Left colon (tissue), 2 donors: ENCODE data around the gene SHOC1. TPM values are rescaled to one million over a fixed set of nuclear protein-coding genes. Genes with fewer than 3 reads are reported as not detected.
"Not testable (repeated sequence)": the region's sequence is repeated elsewhere in the genome, so short reads cannot be mapped to it uniquely, and the experiment has no call there.

Experiments
- ATAC-seq: fragments of 200-7000 bp; cut with Tn5 transposase; one replicate; pipeline ENCODE4 v1.9.1; 2020; ENCODE audit warnings: mild to moderate bottlenecking, moderate library complexity
- DNase-seq, 2 donors: peaks; one replicate each; pipeline ENCODE4 v3.0.0-alpha.2; 2020
- intact Hi-C, 2 donors: fragments of 100-400 bp; cut with DNase I in 1 of 2; cut with micrococcal nuclease in 1 of 2; formaldehyde crosslinking; loops; one replicate each; pipeline versions ENCODE4 v1.11.2 to v1.14.0; 2022; cut with DNase I, micrococcal nuclease
- total RNA-seq, 2 donors: library from RNA; stranded (reverse); fragmentation: NEBNext Ultra II Directional; extraction: Animal tissue kit (Norgen Biotek cat#: 25700); gene quantifications; one replicate each; pipeline ENCODE4 v1.2.1, GENCODE V29; 2021
- donor health status: DM: no; HTN: no; CAD: no.
- donor health status: DM: yes; HTN: yes; CAD: no.

The SHOC1 gene
- total RNA-seq, 2 donors from 2014 or later: not detected

DNA sequence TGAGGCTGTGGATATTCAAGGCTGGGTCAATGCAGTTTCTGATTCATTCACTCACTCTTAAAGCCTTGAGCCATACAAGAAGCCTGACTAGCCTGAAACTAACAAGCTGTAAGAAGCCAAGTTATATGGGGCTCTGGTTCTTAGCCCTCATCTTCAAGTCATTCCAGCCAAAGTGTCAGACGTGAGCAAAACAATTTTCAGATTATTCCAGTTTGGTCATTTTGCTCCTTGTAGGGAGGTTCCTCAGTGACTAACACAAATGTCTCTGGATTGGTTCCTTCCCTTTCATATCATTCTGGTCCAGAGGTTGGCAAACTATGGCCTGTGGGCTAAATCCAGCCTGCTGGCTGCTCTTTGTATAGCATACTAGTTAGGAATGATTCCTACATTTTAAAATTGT, 12.5 kb upstream of the SHOC1 start:
- ATAC-seq: no peak
- DNase-seq: no peak
- intact Hi-C loops: no loop called here

- intact Hi-C loops: no loop called here
- DNase-seq (no peak), ATAC-seq (no peak)
Measured at GRCh38 chr9:111806259-111806658, 11.5 kb upstream of the SHOC1 start.

DNA sequence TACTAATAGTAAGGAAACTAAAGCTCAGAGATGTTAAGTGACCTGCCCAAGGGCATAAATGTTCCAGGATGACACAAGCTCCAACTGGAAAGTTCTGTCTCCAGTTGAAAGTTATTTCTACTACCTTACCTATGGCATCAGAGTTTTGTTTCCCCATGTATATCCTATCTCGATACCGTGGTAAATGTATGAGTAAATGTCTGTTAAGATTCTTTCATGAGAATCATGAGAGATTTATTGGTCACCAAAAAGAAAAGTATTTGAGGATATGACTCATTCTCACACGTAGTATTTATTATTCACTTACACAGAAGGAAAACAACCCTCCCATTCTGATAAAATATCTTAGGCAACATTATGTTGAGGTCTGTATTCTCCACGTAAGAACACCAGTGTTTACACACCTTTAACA, 11.1 kb upstream of the SHOC1 start:
- peak; percentile 23 for ATAC-seq
- intact Hi-C loops: no loop called here
- no peak for DNase-seq

DNA sequence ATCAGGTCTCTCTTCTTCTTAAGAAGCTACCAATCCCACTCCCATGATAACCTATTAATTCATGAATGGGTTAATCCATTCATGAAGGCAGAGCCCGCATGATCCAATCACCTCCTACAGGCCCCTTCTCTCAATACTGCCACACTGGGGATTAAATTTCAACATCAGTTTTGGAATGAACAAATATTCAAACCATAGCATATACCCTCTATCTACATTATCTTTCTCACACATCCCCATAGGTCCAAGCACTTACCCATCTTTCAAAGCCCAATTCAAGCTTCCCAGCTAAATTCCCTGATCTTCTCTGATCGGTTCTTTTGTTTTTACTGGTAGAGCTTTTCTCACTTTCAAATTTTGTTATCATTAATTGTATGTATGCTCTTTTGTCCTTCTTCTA, 10.5 kb upstream of the SHOC1 start:
- ATAC-seq: no peak
- intact Hi-C loops: no loop called here
- DNase-seq: no peak

- DNase-seq: no peak
- no peak for ATAC-seq
- intact Hi-C loops: no loop called here
Measured at GRCh38 chr9:111804636-111805035, 9.9 kb upstream of the SHOC1 start.

DNA sequence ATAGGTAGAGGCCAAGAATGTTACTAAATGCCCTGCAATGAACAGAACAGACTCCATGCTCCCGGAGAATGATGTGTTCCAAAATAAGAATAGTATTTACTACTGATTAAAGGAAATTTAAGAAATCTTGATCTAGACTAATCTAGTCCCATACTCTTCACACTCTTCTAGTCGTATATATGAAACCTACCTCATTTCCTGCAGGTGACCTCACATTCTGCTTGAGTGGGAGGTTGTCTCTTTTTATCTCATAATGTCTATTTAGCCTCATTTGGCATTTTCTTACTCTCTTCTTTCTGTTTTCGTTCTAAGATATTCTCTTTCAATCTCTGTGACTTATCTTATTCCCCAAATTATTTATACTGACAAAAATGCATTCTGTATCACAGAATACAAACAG, 9.2 kb upstream of the SHOC1 start:
- ATAC-seq (no peak), DNase-seq (no peak)
- intact Hi-C loops: no loop called here

- intact Hi-C loops: no loop called here
- DNase-seq: no peak
- ATAC-seq: no peak
Measured at GRCh38 chr9:111799915-111800526, 5.3 kb upstream of the SHOC1 start.

DNA sequence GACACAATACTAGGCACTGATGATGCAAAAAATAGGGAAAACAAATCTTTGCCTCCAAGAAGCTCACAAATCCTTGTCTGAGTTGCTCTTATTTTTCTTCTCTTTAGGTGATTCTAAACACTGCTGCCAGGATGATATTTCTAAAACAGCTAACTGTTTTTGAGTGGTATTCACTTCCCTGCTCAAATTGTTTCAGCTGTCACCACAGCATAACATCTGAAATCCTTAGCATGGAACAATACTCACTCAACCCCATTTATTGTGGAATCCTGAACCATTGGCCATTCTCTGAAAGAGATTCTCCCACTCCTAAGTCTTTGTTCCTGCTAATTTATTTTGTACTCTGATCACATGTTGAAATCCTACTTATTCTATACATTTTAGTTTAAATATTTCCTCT, 4.8 kb upstream of the SHOC1 start:
- no peak for DNase-seq
- intact Hi-C loops: no loop called here
- no peak for ATAC-seq

- intact Hi-C loops: no loop called here
- DNase-seq (no peak), ATAC-seq (no peak)
Measured at GRCh38 chr9:111798786-111799185, 4.0 kb upstream of the SHOC1 start.

- DNase-seq (no peak), ATAC-seq (peak; percentile 24)
- intact Hi-C loops: no loop called here
Measured at GRCh38 chr9:111795557-111795839, 761 bp upstream of the SHOC1 start.

DNA sequence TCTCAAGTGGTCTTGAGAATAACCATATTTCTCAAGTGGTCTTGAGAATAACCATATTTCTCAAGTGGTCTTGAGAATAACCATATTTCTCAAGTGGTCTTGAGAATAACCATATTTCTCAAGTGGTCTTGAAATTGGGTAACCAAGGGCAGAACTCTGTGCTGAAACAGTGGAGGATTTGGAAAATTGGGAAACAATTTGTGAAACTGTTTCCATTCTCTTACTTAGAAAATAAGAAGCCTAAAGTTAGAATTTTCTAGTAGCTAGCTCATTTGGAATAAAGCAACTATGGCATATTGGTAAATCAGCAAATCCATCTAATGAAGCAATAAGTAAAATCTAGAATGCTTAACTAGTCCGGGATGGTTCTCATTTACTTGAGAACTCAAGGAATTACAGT, 2.9 kb downstream of the SHOC1 start:
- intact Hi-C loops, ATAC-seq, DNase-seq: not testable (repeated sequence)

- no peak for ATAC-seq
- DNase-seq: no peak
- intact Hi-C loops: no loop called here
Measured at GRCh38 chr9:111789881-111790280, 4.9 kb downstream of the SHOC1 start.

DNA sequence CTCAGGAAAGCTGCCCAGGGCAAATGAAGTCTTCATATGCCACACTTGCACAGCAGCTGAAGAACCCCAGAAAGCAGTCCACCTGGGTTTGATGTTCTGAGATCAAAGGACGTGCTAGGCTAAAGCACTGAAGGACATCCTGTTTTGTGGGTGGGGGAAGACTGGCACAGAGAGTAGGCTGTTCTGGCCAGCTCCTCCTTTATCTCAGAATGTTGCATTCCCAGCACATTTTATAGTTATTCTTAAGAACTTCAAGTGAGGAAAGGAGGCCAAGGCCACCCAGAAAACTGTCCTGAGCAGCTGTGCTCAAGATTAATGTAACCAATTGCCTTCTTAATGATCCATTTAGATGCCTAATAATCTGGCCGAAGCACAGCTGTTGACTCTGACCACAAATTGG, 10.9 kb downstream of the SHOC1 start:
- no peak for ATAC-seq
- intact Hi-C loops: no loop called here
- DNase-seq: no peak

GRCh38 chr9:111783424-111783823, 11.3 kb downstream of the SHOC1 start:
- intact Hi-C loops: no loop called here
- no peak for ATAC-seq

GRCh38 chr9:111766066-111766465, 28.7 kb downstream of the SHOC1 start:
- ATAC-seq (no peak), DNase-seq (no peak)
- intact Hi-C loops: loop anchor here in 1 of 2 donors (10.0 kb wide), 1 partner anchor 129 kb away; the partner anchor contains the start of gene UGCG

More at GRCh38 chr9:111783424-111783823, 11.3 kb downstream of the SHOC1 start:
- DNase-seq: no peak

GRCh38 chr9:111762556-111762955, 32.2 kb downstream of the SHOC1 start:
- DNase-seq: no peak
- intact Hi-C loops: loop anchor here in 1 of 2 donors (10.0 kb wide), 1 partner anchor 132 kb away; the partner anchor contains the start of gene UGCG
- ATAC-seq: no peak

GRCh38 chr9:111759762-111760639, 34.7 kb downstream of the SHOC1 start:
- intact Hi-C loops: loop anchor here in 1 of 2 donors (2.0 to 10.0 kb wide), 2 partner anchors 135 to 315 kb away; partner anchors contain the start of gene UGCG
- ATAC-seq: peak; percentile 98
- peak; percentile 23 to 28 for DNase-seq

DNA sequence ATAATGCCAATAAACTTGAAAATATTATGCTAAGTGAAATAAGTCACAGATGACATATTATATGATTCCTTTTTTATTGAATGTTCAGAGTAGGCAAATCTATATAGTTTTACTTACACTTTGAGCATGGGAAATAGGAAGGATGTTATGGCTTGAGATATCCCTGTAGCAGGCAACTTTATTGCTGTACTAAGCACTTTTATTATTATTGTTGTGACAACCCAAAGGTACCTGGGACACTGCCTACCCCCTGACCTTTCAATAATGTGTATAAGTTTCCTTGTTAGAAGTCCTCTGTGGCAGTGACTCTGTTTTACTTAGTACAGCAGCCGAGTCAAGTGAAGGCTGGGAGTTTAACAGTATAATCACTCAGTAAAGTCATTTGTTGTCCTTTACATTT, 39.9 kb downstream of the SHOC1 start:
- ATAC-seq (peak; percentile 97), DNase-seq (no peak)
- intact Hi-C loops: no loop called here

GRCh38 chr9:111752455-111752854, 42.3 kb downstream of the SHOC1 start:
- ATAC-seq (no peak), DNase-seq (no peak)
- intact Hi-C loops: no loop called here
